H9 (cell line): ENCODE data around the gene TPD52L2. TPM values are rescaled to one million over a fixed set of nuclear protein-coding genes. Genes with fewer than 3 reads are reported as not detected.

Experiments
- DNase-seq: peaks from one replicate; pipeline ENCODE4 v3.0.0-alpha.2; 2017
- H2AFZ ChIP-seq: one replicate; pipeline ENCODE4 v1.6.1; 2013; ENCODE audit warnings: mild to moderate bottlenecking, low read length, control low read depth, moderate library complexity
- H2AK5ac ChIP-seq: 2 replicates; pipeline ENCODE4 v1.6.1; 2013; ENCODE audit warnings: low read length, control low read depth, mixed read lengths; ENCODE audit not compliant: insufficient read length
- H2BK120ac ChIP-seq: one replicate; pipeline ENCODE4 v1.6.1; 2013; ENCODE audit warnings: low read depth, mild to moderate bottlenecking, low read length, control low read depth, inconsistent platforms; ENCODE audit not compliant: poor library complexity, severe bottlenecking
- H2BK12ac ChIP-seq: 2 replicates; pipeline ENCODE4 v1.6.1; 2013; ENCODE audit warnings: low read length, control low read depth, mixed read lengths, low read depth; ENCODE audit not compliant: insufficient read length
- H2BK15ac ChIP-seq: 2 replicates; pipeline ENCODE4 v1.6.1; 2013; ENCODE audit warnings: low read depth, low read length, control low read depth
- H2BK20ac ChIP-seq: one replicate; pipeline ENCODE4 v1.6.1; 2013; ENCODE audit warnings: low read depth, mild to moderate bottlenecking, low read length, control low read depth, inconsistent platforms; ENCODE audit not compliant: poor library complexity, severe bottlenecking
- H2BK5ac ChIP-seq: 2 replicates; pipeline ENCODE4 v1.6.1; 2013; ENCODE audit warnings: low read length, control low read depth, mixed read lengths; ENCODE audit not compliant: insufficient read length
- H3K14ac ChIP-seq: 2 replicates; pipeline ENCODE4 v1.6.1; 2013; ENCODE audit warnings: low read length, control low read depth; ENCODE audit not compliant: insufficient read depth
- H3K18ac ChIP-seq: 2 replicates; pipeline ENCODE4 v1.6.1; 2013; ENCODE audit warnings: low read depth, mild to moderate bottlenecking, mixed read lengths, low read length, control low read depth; ENCODE audit not compliant: insufficient read length
- H3K23ac ChIP-seq: 2 replicates; pipeline ENCODE4 v1.6.1; 2013; ENCODE audit warnings: low read length, control low read depth, mixed read lengths, low read depth; ENCODE audit not compliant: insufficient read length
- H3K23me2 ChIP-seq: 2 replicates; pipeline ENCODE4 v1.6.1; 2013; ENCODE audit warnings: low read depth, mild to moderate bottlenecking, mixed read lengths, low read length, control low read depth; ENCODE audit not compliant: insufficient read length, poor library complexity, severe bottlenecking
- H3K27ac ChIP-seq: 2 replicates; pipeline ENCODE4 v1.5.1; 2013; ENCODE audit warnings: low read length, control low read depth, mixed read lengths, low read depth; ENCODE audit not compliant: insufficient read length
- H3K27me3 ChIP-seq: 2 replicates; pipeline ENCODE4 v1.6.1; 2013; ENCODE audit warnings: low read length, control low read depth, inconsistent platforms; ENCODE audit not compliant: insufficient read depth
- H3K4ac ChIP-seq: 2 replicates; pipeline ENCODE4 v1.6.1; 2013; ENCODE audit warnings: low read depth, mild to moderate bottlenecking, control low read depth, inconsistent platforms, low read length, moderate library complexity
- H3K4me1 ChIP-seq: 2 replicates; pipeline ENCODE4 v1.6.1; 2013; ENCODE audit warnings: low read length, control low read depth, inconsistent platforms; ENCODE audit not compliant: insufficient read depth
- H3K4me2 ChIP-seq: 2 replicates; pipeline ENCODE4 v1.6.1; 2013; ENCODE audit warnings: low read length, control low read depth, mixed read lengths; ENCODE audit not compliant: insufficient read length, insufficient read depth
- H3K56ac ChIP-seq: 2 replicates; pipeline ENCODE4 v1.6.1; 2013; ENCODE audit warnings: low read depth, mild to moderate bottlenecking, mixed read lengths, low read length, control low read depth; ENCODE audit not compliant: insufficient read length
- H3K79me1 ChIP-seq: 2 replicates; pipeline ENCODE4 v1.6.1; 2013; ENCODE audit warnings: low read depth, mild to moderate bottlenecking, moderate library complexity, low read length, control low read depth, inconsistent platforms; ENCODE audit not compliant: insufficient read depth, poor library complexity, severe bottlenecking
- H3K79me2 ChIP-seq: 2 replicates; pipeline ENCODE4 v1.6.1; 2013; ENCODE audit warnings: low read length, control low read depth, inconsistent platforms; ENCODE audit not compliant: insufficient read depth
- H3K9ac ChIP-seq: 2 replicates; pipeline ENCODE4 v1.6.1; 2013; ENCODE audit warnings: low read length, control low read depth, mixed read lengths; ENCODE audit not compliant: insufficient read length; ENCODE audit errors: extremely low read depth
- H3K9me3 ChIP-seq: one replicate; pipeline ENCODE4 v1.6.1; 2013; ENCODE audit warnings: low read depth, low read length, inconsistent platforms; ENCODE audit not compliant: control insufficient read depth
- H3T11ph ChIP-seq: one replicate; pipeline ENCODE4 v1.6.1; 2013; ENCODE audit warnings: mild to moderate bottlenecking, low read length, control low read depth, inconsistent platforms
- H4K20me1 ChIP-seq: one replicate; pipeline ENCODE4 v1.6.1; 2013; ENCODE audit not compliant: control insufficient read depth, insufficient read length, insufficient read depth
- H4K5ac ChIP-seq: 2 replicates; pipeline ENCODE4 v1.6.1; 2013; ENCODE audit warnings: low read depth, mild to moderate bottlenecking, mixed read lengths, low read length, control low read depth; ENCODE audit not compliant: insufficient read length
- H4K8ac ChIP-seq: replicated peaks from 2 replicates; pipeline ENCODE4 v1.6.1; 2013; ENCODE audit warnings: low read length, control low read depth, mixed read lengths, low read depth; ENCODE audit not compliant: insufficient read length
- H4K91ac ChIP-seq: 2 replicates; pipeline ENCODE4 v1.6.1; 2013; ENCODE audit warnings: low read depth, mild to moderate bottlenecking, moderate library complexity, mixed read lengths, low read length, control low read depth; ENCODE audit not compliant: insufficient read length
- H3K27ac Mint-ChIP-seq, 3 experiments: 2 replicates in 2 of 3; 3 replicates in 1 of 3; pipeline ENCODE4 v1.8.0; 2020 to 2021; ENCODE audit warnings: mixed read lengths in 3 of 3, mild to moderate bottlenecking in 1 of 3, moderate library complexity in 1 of 3
- H3K27me3 Mint-ChIP-seq: 2 replicates; pipeline ENCODE4 v1.8.0; 2021; ENCODE audit warnings: low read depth, mild to moderate bottlenecking, moderate library complexity, mixed read lengths
- H3K36me3 Mint-ChIP-seq, 3 experiments: 2 replicates in 2 of 3; 3 replicates in 1 of 3; pipeline ENCODE4 v1.8.0; 2020 to 2021; ENCODE audit warnings: low read depth in 3 of 3, mixed read lengths in 3 of 3; ENCODE audit not compliant: insufficient read depth in 1 of 3
- H3K4me1 Mint-ChIP-seq, 2 experiments: 2 replicates each; pipeline ENCODE4 v1.8.0; 2020; ENCODE audit warnings: mixed read lengths in 2 of 2
- H3K4me3 Mint-ChIP-seq, 2 experiments: 2 replicates in 1 of 2; 3 replicates in 1 of 2; pipeline ENCODE4 v1.8.0; 2020 to 2021; ENCODE audit warnings: mild to moderate bottlenecking in 2 of 2, mixed read lengths in 2 of 2, moderate library complexity in 1 of 2
- H3K9me3 Mint-ChIP-seq, 2 experiments: 2 replicates in 1 of 2; 3 replicates in 1 of 2; pipeline ENCODE4 v1.8.0; 2020; ENCODE audit warnings: mild to moderate bottlenecking in 2 of 2, mixed read lengths in 2 of 2, moderate library complexity in 1 of 2
- CTCF ChIP-seq: fragments of 200-600 bp; sonication (generic); conservative IDR thresholded peaks from 3 replicates; pipeline ENCODE4 v1.8.0; 2021; ENCODE audit warnings: antibody characterized with exemption, mild to moderate bottlenecking
- WGBS: extraction: QIAGEN DNeasy Blood & Tissue Kit; methylation state at CpG from one replicate; pipeline ENCODE4 v1.1.7; 2013; ENCODE audit warnings: missing lambda C conversion rate, low lambda C conversion rate, mixed read lengths; ENCODE audit not compliant: insufficient read length; ENCODE audit errors: extremely low coverage; 5-methylcytosine and 5-hydroxymethylcytosine counted together
- total RNA-seq: library from RNA; stranded (reverse); gene quantifications from 2 replicates; pipeline ENCODE4 v1.2.1, GENCODE V29; 2021

Gene TPD52L2
- total RNA-seq, 1 experiment from 2014 or later, result 94.1 TPM

- Histone ChIP-seq H4K8ac (no peak overlapping the region), H3K9me3 (no peaks in the 10 kb centered on the region), H2BK20ac (no peak overlapping the region), H3K4me2 (peak overlapping the region; percentile 9), H3K23me2 (peaks cover 8% of the 10 kb centered on the region), H2BK5ac (no peak overlapping the region), H3K79me1 (peaks cover 4% of the 10 kb centered on the region), H3K23ac (no peak overlapping the region), H3K27me3 (peaks cover 4% of the 10 kb centered on the region; the same call in 1 of the 2 replicates), H3K56ac (no peak overlapping the region), H2BK120ac (no peak overlapping the region), H4K91ac (no peak overlapping the region), H3K79me2 (peaks cover 9% of the 10 kb centered on the region; the same call in 1 of the 2 replicates), H4K5ac (no peak overlapping the region), H2AFZ (no peak overlapping the region), H3K14ac (no peak overlapping the region), H2BK15ac (no peak overlapping the region), H3K18ac (no peak overlapping the region), H3K9ac (no peak overlapping the region), H2BK12ac (no peak overlapping the region), H2AK5ac (no peak overlapping the region), H3K4ac (no peak overlapping the region), H3T11ph (no peak overlapping the region), H4K20me1 (no peaks in the 10 kb centered on the region), H3K4me1 (peaks cover 4% of the 10 kb centered on the region; the same call in 1 of the 2 replicates), H3K27ac (no peak overlapping the region)
- Mint-ChIP-seq H3K27ac (no peak overlapping the region), H3K9me3 (no peaks in the 10 kb centered on the region; a peak in 1 of 5 replicates), H3K4me1 (peaks cover 28 to 38% of the 10 kb centered on the region in 2 experiments), H3K36me3 (no peaks in the 10 kb centered on the region; a peak in 1 of 7 replicates), H3K27me3 (peaks cover 38% of the 10 kb centered on the region), H3K4me3 (peak overlapping the region; percentile 56 to 71; a peak in 4 of 5 replicates)
- no CpG with 5 or more reads among the region's 76 CpGs for WGBS
- DNase-seq, result peak; percentile 55
- TF ChIP-seq CTCF, result no peak
Measured at GRCh38 chr20:63831993-63832686, 32.9 kb upstream of the TPD52L2 start.
